Gastrocnemius medialis (tissue), 4 donors: ENCODE data around the gene SLC12A2. TPM values are rescaled to one million over a fixed set of nuclear protein-coding genes. Genes with fewer than 3 reads are reported as not detected.

Experiments
- ATAC-seq, 2 donors: fragments of 150-250 bp; one replicate each; pipeline ENCODE4 v1.9.1; 2016
- DNase-seq, 2 donors: peaks; one replicate each; pipeline ENCODE4 v3.0.0-alpha.2; 2019
- H3K27ac ChIP-seq, 4 donors: fragments of 200-600 bp; sonication (generic); 1 replicate in 1 of 4; 2 replicates in 3 of 4; pipeline ENCODE4 v1.5.1; 2016 to 2018; ENCODE audit warnings: mild to moderate bottlenecking in 2 of 4, moderate library complexity in 1 of 4
- H3K27me3 ChIP-seq, 3 donors: fragments of 200-600 bp; sonication (generic) in 2 of 3; 1 replicate in 1 of 3; 2 replicates in 2 of 3; pipeline versions ENCODE4 v1.5.1 to v1.6.0; 2016 to 2019; ENCODE audit warnings: mild to moderate bottlenecking in 1 of 3, moderate library complexity in 1 of 3
- H3K36me3 ChIP-seq, 2 donors: fragments of 200-600 bp; sonication (generic) in 1 of 2; one replicate each; pipeline ENCODE4 v1.5.1; 2017 to 2018
- H3K4me1 ChIP-seq, 2 donors: fragments of 200-600 bp; sonication (generic) in 1 of 2; one replicate each; pipeline ENCODE4 v1.5.1; 2016 to 2017; ENCODE audit warnings: mild to moderate bottlenecking in 2 of 2
- H3K4me3 ChIP-seq, 4 donors: fragments of 200-600 bp; sonication (generic) in 3 of 4; 1 replicate in 1 of 4; 2 replicates in 3 of 4; pipeline ENCODE4 v1.5.1; 2016 to 2019; ENCODE audit warnings: mild to moderate bottlenecking in 2 of 4
- H3K9me3 ChIP-seq, 3 donors: fragments of 200-600 bp; sonication (generic) in 2 of 3; 1 replicate in 1 of 3; 2 replicates in 2 of 3; pipeline ENCODE4 v1.5.1; 2016 to 2019
- CTCF ChIP-seq, 5 experiments: fragments of 450-650 bp in 3 of 5; fragments of 200-600 bp in 2 of 5; sonication (generic) in 2 of 5; IDR thresholded peaks in 4 of 5; conservative IDR thresholded peaks in 1 of 5; 1 replicate in 4 of 5; 2 replicates in 1 of 5; pipeline ENCODE4 v1.5.1; 2016 to 2019; ENCODE audit warnings: antibody characterized with exemption in 5 of 5, mild to moderate bottlenecking in 3 of 5, moderate library complexity in 3 of 5
- POLR2A ChIP-seq, 2 donors: fragments of 450-650 bp; IDR thresholded peaks; one replicate each; pipeline ENCODE4 v1.6.1; 2017; ENCODE audit warnings: antibody characterized with exemption in 2 of 2, mild to moderate bottlenecking in 2 of 2, moderate library complexity in 2 of 2
- in situ Hi-C, 4 donors: fragments of 200-750 bp; cut with MboI; loops; one replicate each; pipeline versions ENCODE4 v1.15.0 to v1.8.0; 2017; ENCODE audit warnings: low sequenced_read_pairs in 4 of 4
- intact Hi-C: fragments of 100-400 bp; cut with DNase I; formaldehyde crosslinking; loops from one replicate; pipeline ENCODE4 v1.15.1; 2023; ENCODE audit warnings: low total_unique reads
- total RNA-seq, 4 donors: library from RNA; depleted of rRNA; stranded (reverse); fragments of >200 nt; gene quantifications; one replicate each; pipeline versions ENCODE4 v1.1.0 to v1.2.3, GENCODE V29; 2016

Gene SLC12A2
- total RNA-seq, 4 donors from 2014 or later: 11.6 to 21.0 (median 17.2) TPM

DNA sequence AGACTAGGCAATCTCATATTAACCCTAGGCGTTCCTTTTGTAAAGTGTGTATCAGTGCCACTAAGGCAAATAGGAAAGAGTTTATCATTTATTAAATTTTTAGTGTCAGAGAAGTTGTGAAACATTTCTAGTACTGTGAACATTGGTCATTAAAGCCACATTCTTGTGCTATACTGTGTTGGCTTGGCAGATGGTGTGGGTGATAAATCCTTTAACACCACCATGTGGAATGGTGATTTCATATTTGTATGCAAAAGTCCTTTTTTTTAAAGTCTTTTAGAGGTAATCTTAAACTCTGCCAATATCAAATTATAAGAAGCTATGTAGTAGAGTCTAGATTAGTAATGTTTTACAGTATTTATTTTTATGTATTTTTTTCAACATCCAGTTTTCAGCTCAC lies 18.1 kb downstream of the SLC12A2 start:
- ATAC-seq: no peak
- in situ Hi-C loops (no loop called here), intact Hi-C loops (no loop called here)
- peak overlapping the region in 3 of 4 donors; percentile 28 to 49 (median 37) for H3K27ac ChIP-seq
- peaks cover 30 to 43% of the 10 kb centered on the region in 2 donors for H3K4me1 ChIP-seq
- no peak for DNase-seq
- H3K36me3 ChIP-seq: no peaks in the 10 kb centered on the region
- TF ChIP-seq POLR2A (IDR thresholded peaks at IDR 0.05) (no peak), CTCF (IDR thresholded peaks at IDR 0.05 in 4 of 5, conservative IDR thresholded peaks at IDR 0.05 in 1 of 5) (no peak)
- H3K4me3 ChIP-seq: no peak overlapping the region
- H3K27me3 ChIP-seq: no peaks in the 10 kb centered on the region
- peaks cover 0 to 3% (median 2%) of the 10 kb centered on the region in 3 donors for H3K9me3 ChIP-seq

DNA sequence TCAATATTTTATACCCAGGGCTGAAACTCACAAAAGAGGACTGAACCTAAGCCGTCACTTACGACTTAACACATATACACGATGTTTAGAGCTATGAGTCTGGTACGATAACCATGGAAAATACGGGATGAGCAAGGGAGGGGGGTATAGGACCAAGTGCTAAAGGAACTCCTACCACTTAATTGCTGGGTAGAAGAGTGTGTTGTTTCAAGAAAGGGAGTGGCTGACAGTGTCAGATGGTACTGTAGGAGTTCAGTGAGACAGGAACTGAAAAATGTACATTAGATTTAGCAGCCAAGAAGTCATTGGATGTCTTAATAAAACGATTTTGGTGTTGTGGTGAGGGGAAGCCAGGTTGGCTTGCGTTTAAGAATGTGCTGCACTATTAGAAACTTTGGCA lies 21.6 kb downstream of the SLC12A2 start:
- Histone ChIP-seq H3K9me3 (no peaks in the 10 kb centered on the region), H3K4me3 (no peak overlapping the region), H3K27me3 (no peaks in the 10 kb centered on the region), H3K36me3 (no peaks in the 10 kb centered on the region), H3K4me1 (peaks cover 24 to 36% of the 10 kb centered on the region in 2 donors), H3K27ac (no peak overlapping the region)
- DNase-seq (no peak), ATAC-seq (no peak)
- in situ Hi-C loops: no loop called here
- no peak for TF ChIP-seq POLR2A (IDR thresholded peaks at IDR 0.05)
- TF ChIP-seq CTCF (IDR thresholded peaks at IDR 0.05 in 4 of 5, conservative IDR thresholded peaks at IDR 0.05 in 1 of 5): no peak
- intact Hi-C loops: loop anchor here (5.0 kb wide), 1 partner anchor 37 kb away; no protein-coding TSS in a partner anchor

DNA sequence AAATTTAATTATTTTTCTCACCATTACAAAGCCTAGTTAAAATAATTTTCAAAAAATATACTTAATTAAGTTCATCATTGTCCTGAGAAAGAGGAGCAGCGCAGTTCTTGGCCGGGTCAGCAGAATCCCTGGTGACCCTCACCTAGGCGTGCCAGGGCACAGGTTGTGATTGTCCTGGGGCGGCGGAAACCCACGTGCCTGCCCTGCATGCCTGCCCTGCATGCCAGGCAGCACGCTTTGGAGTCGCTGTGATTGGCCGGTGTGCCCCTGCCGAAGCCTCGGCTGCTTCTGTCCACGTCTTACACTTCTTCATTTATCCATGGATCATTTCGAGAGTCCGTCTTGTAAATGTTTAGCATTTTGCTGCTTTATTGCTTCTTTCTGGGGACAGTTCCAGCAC lies 25.6 kb downstream of the SLC12A2 start:
- ATAC-seq (no peak), DNase-seq (no peak)
- TF ChIP-seq CTCF (IDR thresholded peaks at IDR 0.05 in 4 of 5, conservative IDR thresholded peaks at IDR 0.05 in 1 of 5) (no peak), POLR2A (IDR thresholded peaks at IDR 0.05) (no peak)
- no peaks in the 10 kb centered on the region for H3K27me3 ChIP-seq
- in situ Hi-C loops (no loop called here), intact Hi-C loops (loop anchor here (5.0 kb wide), 1 partner anchor 33 kb away; no protein-coding TSS in a partner anchor)
- H3K27ac ChIP-seq: no peak overlapping the region
- no peaks in the 10 kb centered on the region for H3K9me3 ChIP-seq
- H3K4me3 ChIP-seq: no peak overlapping the region
- peaks cover 10 to 14% of the 10 kb centered on the region in 2 donors for H3K4me1 ChIP-seq
- H3K36me3 ChIP-seq: peaks cover 0 to 16% of the 10 kb centered on the region in 2 donors

DNA sequence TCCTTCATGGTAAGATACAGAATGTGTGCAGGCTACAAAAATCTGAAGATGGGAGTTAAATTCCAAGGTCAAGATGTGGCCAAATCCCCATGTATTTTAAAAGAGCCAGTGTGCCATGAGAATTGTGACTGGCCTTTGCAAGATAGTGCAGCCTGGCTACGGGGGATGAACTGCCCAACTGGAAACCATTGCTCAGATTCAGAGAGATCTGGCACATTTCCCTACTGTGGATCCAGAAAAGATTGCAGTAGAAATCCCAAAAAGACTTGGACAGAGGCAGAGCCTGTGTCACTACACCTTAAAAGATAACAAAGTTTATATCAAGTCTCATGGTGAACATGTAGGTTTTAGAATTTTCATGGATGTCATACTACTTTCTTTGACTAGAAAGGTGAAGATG lies 26.2 kb downstream of the SLC12A2 start:
- DNase-seq (no peak), ATAC-seq (no peak)
- Histone ChIP-seq H3K9me3 (no peaks in the 10 kb centered on the region), H3K27ac (no peak overlapping the region), H3K4me1 (peaks cover 10 to 11% of the 10 kb centered on the region in 2 donors), H3K4me3 (no peak overlapping the region), H3K27me3 (no peaks in the 10 kb centered on the region), H3K36me3 (peaks cover 0 to 20% of the 10 kb centered on the region in 2 donors)
- in situ Hi-C loops: no loop called here
- TF ChIP-seq POLR2A (IDR thresholded peaks at IDR 0.05) (no peak), CTCF (IDR thresholded peaks at IDR 0.05 in 4 of 5, conservative IDR thresholded peaks at IDR 0.05 in 1 of 5) (no peak)
- intact Hi-C loops: loop anchor here (5.0 kb wide), 1 partner anchor 33 kb away; no protein-coding TSS in a partner anchor
